ENCODE measurements around the gene DPH3. TPM values are rescaled to one million over a fixed set of nuclear protein-coding genes. Genes with fewer than 3 reads are reported as not detected.

The DPH3 gene
- total RNA-seq, 1 experiment from 2014 or later = 26.9 TPM

GRCh38 chr3:16236030-16236639, 28.6 kb downstream of the DPH3 start:
- no peak for DNase-seq (ENCODE audit: low read depth)

- DNase-seq (ENCODE audit: low read depth) = no peak
These were observed 30.5 kb downstream of the DPH3 start for GRCh38 chr3:16234281-16234680.

DNA sequence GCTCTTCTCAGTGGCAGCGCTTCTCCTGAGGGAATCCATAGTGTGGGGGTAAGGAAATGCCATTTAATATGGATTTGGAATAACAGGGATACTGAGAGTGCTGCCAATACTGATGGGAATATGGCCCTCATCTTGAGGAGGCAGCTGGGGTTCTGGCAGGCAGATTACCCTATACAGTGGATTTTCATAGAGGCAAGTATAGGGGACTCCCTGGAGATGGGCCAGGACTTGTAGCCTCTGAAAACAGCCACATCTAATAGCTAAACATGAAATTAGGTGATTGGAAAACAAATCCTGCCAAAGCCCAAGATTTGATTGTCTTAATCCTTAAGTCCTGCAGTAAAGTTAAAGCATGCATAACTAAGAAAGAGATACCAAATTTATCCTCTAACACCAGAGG, 30.9 kb downstream of the DPH3 start:
- no peak for DNase-seq (ENCODE audit: low read depth)

- no peak for DNase-seq (ENCODE audit: low read depth)
These were observed 32.8 kb downstream of the DPH3 start for GRCh38 chr3:16231983-16232382.

DNA sequence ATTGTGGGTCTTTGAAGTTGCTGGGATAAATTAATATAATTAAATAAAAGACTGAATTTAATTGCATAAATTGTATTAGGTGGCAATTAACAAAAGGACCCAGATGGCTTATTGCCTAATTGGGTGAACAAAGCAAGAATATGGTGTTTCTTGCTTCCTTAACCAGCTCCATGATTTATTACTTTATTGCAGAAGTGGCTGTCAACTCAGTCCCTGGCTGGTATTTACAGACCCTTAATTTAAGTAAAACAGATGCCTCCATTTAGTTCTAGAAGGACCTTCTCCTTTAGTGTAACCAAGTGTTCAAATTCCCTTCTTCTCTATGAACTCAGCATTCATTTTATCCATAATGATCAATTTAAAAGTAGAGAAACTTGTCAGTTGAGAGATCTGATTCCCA, 35.1 kb downstream of the DPH3 start:
- DNase-seq (ENCODE audit: low read depth) = no peak

- DNase-seq (ENCODE audit: low read depth) = no peak
These were observed 37.2 kb downstream of the DPH3 start for GRCh38 chr3:16227566-16227965.

GRCh38 chr3:16224325-16224724, 40.4 kb downstream of the DPH3 start:
- DNase-seq (ENCODE audit: low read depth) = no peak

GRCh38 chr3:16222547-16222946, 42.2 kb downstream of the DPH3 start:
- DNase-seq (ENCODE audit: low read depth) = no peak

GRCh38 chr3:16221990-16222389, 42.8 kb downstream of the DPH3 start:
- no peak for DNase-seq (ENCODE audit: low read depth)

- DNase-seq (ENCODE audit: low read depth) = no peak
These were observed 45.0 kb downstream of the DPH3 start for GRCh38 chr3:16219777-16220176.

DNA sequence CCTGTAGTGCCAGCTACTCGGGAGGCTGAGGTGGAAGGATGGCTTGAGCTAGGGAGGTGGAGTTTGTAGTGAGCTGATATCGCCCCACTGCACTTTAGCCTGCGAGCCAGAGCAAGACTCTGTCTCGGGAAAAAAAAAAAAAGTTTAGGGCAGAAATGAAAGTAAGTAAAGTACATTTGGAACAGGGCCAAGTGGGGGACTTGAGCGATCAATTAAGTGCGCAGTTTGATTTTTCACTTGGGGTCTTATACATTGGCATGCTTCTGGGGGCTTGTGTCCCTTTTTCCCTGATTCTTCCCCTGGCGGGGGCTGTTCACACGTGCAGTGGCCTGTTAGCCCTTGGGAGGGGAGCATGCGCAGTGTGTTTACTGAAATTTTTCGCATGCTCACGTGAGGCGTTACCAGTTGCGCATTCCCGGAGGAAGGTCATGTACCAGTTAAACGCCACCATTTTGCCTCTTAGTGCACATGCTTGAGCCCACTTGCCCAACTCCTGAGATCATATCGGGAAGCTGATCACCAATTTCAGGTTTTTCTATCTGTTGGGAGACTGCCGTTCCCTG, 48.3 kb downstream of the DPH3 start:
- DNase-seq (ENCODE audit: low read depth) = no peak

- DNase-seq (ENCODE audit: low read depth) = no peak
These were observed 50.4 kb downstream of the DPH3 start for GRCh38 chr3:16214366-16214765.

DNA sequence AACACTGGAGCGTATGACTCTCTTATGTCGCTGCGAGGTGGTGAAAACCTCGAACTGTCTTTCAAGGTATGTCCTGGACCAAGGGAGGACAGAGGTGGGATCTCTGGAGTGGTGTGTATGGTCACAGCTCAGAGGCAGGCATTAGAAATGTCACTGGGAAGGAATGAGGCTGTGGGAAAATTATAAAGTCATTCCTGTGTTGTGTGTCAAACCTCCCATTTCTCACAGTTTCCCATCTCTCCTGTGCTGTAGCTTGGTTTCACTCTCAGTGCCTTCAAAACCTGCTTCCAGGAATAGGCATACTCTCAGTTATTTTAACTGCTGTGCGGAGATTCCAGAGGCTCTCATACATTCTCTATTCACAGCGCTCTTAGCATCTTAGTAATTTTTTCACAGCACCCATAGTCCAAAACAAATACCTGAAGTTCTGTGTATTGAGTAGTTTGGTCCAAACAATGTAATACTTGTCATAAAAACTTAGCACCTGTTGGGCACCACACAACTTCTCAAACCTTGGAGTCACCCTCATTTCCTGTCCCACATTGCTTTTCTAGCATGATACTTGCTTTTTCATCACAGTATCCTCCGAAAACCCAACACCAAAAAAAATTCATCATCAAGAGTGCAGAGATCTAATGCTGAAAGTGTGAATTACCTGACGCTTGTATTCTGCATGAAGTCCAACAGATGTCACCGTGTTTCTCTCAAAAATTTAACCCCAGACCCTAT, 53.4 kb downstream of the DPH3 start:
- no peak for DNase-seq (ENCODE audit: low read depth)

Other genes with a start within 250 kb of the DPH3 start
- gene GALNT15, start 90.3 kb downstream of the DPH3 start, total RNA-seq (2014; rRNA removed) = 2.1 and 3.1 TPM in 2 replicates
- 5.5 and 8.0 TPM in 2 replicates for gene OXNAD1, start 269 bp upstream of the DPH3 start, total RNA-seq (2014; rRNA removed)
- 51.6 and 58.2 TPM in 2 replicates for gene RFTN1, start 248.8 kb upstream of the DPH3 start, total RNA-seq (2014; rRNA removed)

Measured in LHCN-M2 (cell line).